Stimulated activated naive CD8-positive, alpha-beta T cell treated with anti-CD3 and anti-CD28 coated beads, Interleukin-15, Interleukin-2, amounts not matched to agents 100 U/mL and 50 U/mL, for 24 hours (primary cell): ENCODE results near the gene TRERF1.
A peak's percentile ranks its signal among the peaks of the same experiment; 100 is the strongest.
"Not testable (repeated sequence)": the region's sequence is repeated elsewhere in the genome, so short reads cannot be mapped to it uniquely, and the experiment has no call there.

Experiments used
- ATAC-seq: fragments of 150-1000 bp; cut with Tn5 transposase; one replicate; pipeline ENCODE4 v1.10.0; 2021
- DNase-seq: peaks from one replicate; pipeline ENCODE4 v3.0.0; 2021

Gene TRERF1

GRCh38 chr6:42336431-42336830 lies 115.3 kb downstream of the TRERF1 start:
- DNase-seq, result no peak
- ATAC-seq, result no peak

- no peak for DNase-seq
- no peak for ATAC-seq
These were observed 115.8 kb downstream of the TRERF1 start for GRCh38 chr6:42335896-42336295.

GRCh38 chr6:42334870-42335269 lies 116.9 kb downstream of the TRERF1 start:
- ATAC-seq, result no peak
- DNase-seq, result no peak

GRCh38 chr6:42333612-42334011 lies 118.1 kb downstream of the TRERF1 start:
- DNase-seq, result no peak
- ATAC-seq, result no peak

GRCh38 chr6:42332916-42333315 lies 118.8 kb downstream of the TRERF1 start:
- no peak for ATAC-seq
- no peak for DNase-seq

- no peak for ATAC-seq
These were observed 120.7 kb downstream of the TRERF1 start for GRCh38 chr6:42331019-42331418.

GRCh38 chr6:42326248-42326647 lies 125.5 kb downstream of the TRERF1 start:
- ATAC-seq, result no peak
- DNase-seq, result no peak

More at GRCh38 chr6:42331019-42331418, 120.7 kb downstream of the TRERF1 start:
- no peak for DNase-seq

GRCh38 chr6:42324656-42325324 lies 126.9 kb downstream of the TRERF1 start:
- not testable (repeated sequence) for ATAC-seq, DNase-seq

GRCh38 chr6:42322676-42323075 lies 129.1 kb downstream of the TRERF1 start:
- no peak for DNase-seq
- no peak for ATAC-seq

- no peak for ATAC-seq
- no peak for DNase-seq
These were observed 129.8 kb downstream of the TRERF1 start for GRCh38 chr6:42321976-42322375.

- DNase-seq, result no peak
These were observed 131.0 kb downstream of the TRERF1 start for GRCh38 chr6:42320762-42321161.

GRCh38 chr6:42318480-42318879 lies 133.2 kb downstream of the TRERF1 start:
- ATAC-seq, result no peak
- DNase-seq, result no peak

More at GRCh38 chr6:42320762-42321161, 131.0 kb downstream of the TRERF1 start:
- no peak for ATAC-seq

GRCh38 chr6:42316981-42317380 lies 134.7 kb downstream of the TRERF1 start:
- DNase-seq, result no peak
- no peak for ATAC-seq

- peak; percentile 71 for ATAC-seq
- peak; percentile 45 for DNase-seq
These were observed 135.4 kb downstream of the TRERF1 start for GRCh38 chr6:42315991-42316970.

GRCh38 chr6:42315259-42315990 lies 136.3 kb downstream of the TRERF1 start:
- ATAC-seq, result no peak
- DNase-seq, result no peak

- no peak for ATAC-seq
- no peak for DNase-seq
These were observed 137.0 kb downstream of the TRERF1 start for GRCh38 chr6:42314571-42315258.

GRCh38 chr6:42313941-42314570 lies 137.7 kb downstream of the TRERF1 start:
- ATAC-seq (no peak), DNase-seq (no peak)

- DNase-seq, result no peak
These were observed 138.7 kb downstream of the TRERF1 start for GRCh38 chr6:42313038-42313437.

GRCh38 chr6:42307141-42307470 lies 144.6 kb downstream of the TRERF1 start:
- ATAC-seq (no peak), DNase-seq (no peak)

More at GRCh38 chr6:42313038-42313437, 138.7 kb downstream of the TRERF1 start:
- ATAC-seq, result no peak

GRCh38 chr6:42306439-42307140 lies 145.1 kb downstream of the TRERF1 start:
- DNase-seq (no peak), ATAC-seq (no peak)
